ENCODE results near the gene KIAA0753. TPM values are rescaled to one million over a fixed set of nuclear protein-coding genes. Genes with fewer than 3 reads are reported as not detected.

The KIAA0753 gene
- total and polyA plus RNA-seq, 7 donors: 3.6 to 18.3 (median 14.1) TPM

- H3K27me3 ChIP-seq: peaks cover 0 to 14% (median 0%) of the 10 kb centered on the region in 3 donors
- no peaks in the 10 kb centered on the region for H3K36me3 ChIP-seq
- 1 to 2% methylated on average over 122 of the region's 122 CpGs for WGBS, 2 donors
- H3K27ac ChIP-seq: peak within 1 kb of the TSS; percentile 81 to 86 (median 83)
- peak within 1 kb of the TSS; percentile 62 to 92 (median 70) for H3K4me3 ChIP-seq
- intact Hi-C loops (cut with DNase I): loop anchor here (5.0 kb wide), 2 partner anchors 84 to 96 kb away; partner anchors contain the start of genes C17orf100 and MED31
- no peak for DNase-seq
- TF ChIP-seq POLR2AphosphoS5 (IDR thresholded peaks at IDR 0.05) (no peak), CTCF (IDR thresholded peaks at IDR 0.05) (no peak), POLR2A (IDR thresholded peaks at IDR 0.05) (no peak), EP300 (IDR thresholded peaks at IDR 0.05) (no peak)
- no peaks in the 10 kb centered on the region for H3K9me3 ChIP-seq
- peaks cover 0 to 47% (median 31%) of the 10 kb centered on the region in 4 donors for H3K4me1 ChIP-seq
Observed at GRCh38 chr17:6556121-6557039, 84.1 kb downstream of the KIAA0753 start, which contains the start of gene PITPNM3. Gene PITPNM3 (minus strand): TSS chr17:6556555. CDS start chr17:6556406, 149 bp downstream.

GRCh38 chr17:6555331-6556120 lies 85.0 kb downstream of the KIAA0753 start:
- Histone ChIP-seq H3K9me3 (no peaks in the 10 kb centered on the region), H3K27ac (peak overlapping the region; percentile 81 to 86 (median 83)), H3K4me3 (peak overlapping the region; percentile 62 to 92 (median 70)), H3K4me1 (peaks cover 0 to 49% (median 31%) of the 10 kb centered on the region in 4 donors), H3K27me3 (peaks cover 0 to 14% (median 0%) of the 10 kb centered on the region in 3 donors), H3K36me3 (no peaks in the 10 kb centered on the region)
- intact Hi-C loops (cut with DNase I): loop anchor here (2.0 to 5.0 kb wide), 3 partner anchors 49 to 97 kb away; partner anchors contain the start of genes C17orf100 and MED31
- TF ChIP-seq EP300 (IDR thresholded peaks at IDR 0.05): no peak
- peak in 2 of 4 donors; percentile 15 to 18 for TF ChIP-seq POLR2AphosphoS5 (IDR thresholded peaks at IDR 0.05)
- no peak for DNase-seq
- 1 to 2% methylated on average over 56 of the region's 56 CpGs for WGBS, 2 donors

GRCh38 chr17:6554871-6555330 lies 85.6 kb downstream of the KIAA0753 start:
- Histone ChIP-seq H3K27ac (peak overlapping the region; percentile 81 to 86 (median 83)), H3K27me3 (peaks cover 0 to 14% (median 0%) of the 10 kb centered on the region in 3 donors), H3K36me3 (no peaks in the 10 kb centered on the region), H3K9me3 (no peaks in the 10 kb centered on the region), H3K4me1 (peaks cover 0 to 51% (median 31%) of the 10 kb centered on the region in 4 donors), H3K4me3 (peak overlapping the region; percentile 62 to 92 (median 70))
- DNase-seq: no peak
- TF ChIP-seq POLR2AphosphoS5 (IDR thresholded peaks at IDR 0.05): no peak
- no peak for TF ChIP-seq CTCF (IDR thresholded peaks at IDR 0.05)
- no peak for TF ChIP-seq EP300 (IDR thresholded peaks at IDR 0.05)
- TF ChIP-seq POLR2A (IDR thresholded peaks at IDR 0.05): no peak
- intact Hi-C loops (cut with DNase I): loop anchor here (2.0 to 5.0 kb wide), 3 partner anchors 48 to 97 kb away; partner anchors contain the start of genes C17orf100 and MED31
- WGBS, 2 donors: 5 to 24% methylated on average over 12 of the region's 12 CpGs

GRCh38 chr17:6554342-6554741 lies 86.2 kb downstream of the KIAA0753 start:
- H3K9me3 ChIP-seq: no peaks in the 10 kb centered on the region
- H3K4me3 ChIP-seq: no peak overlapping the region
- H3K27ac ChIP-seq: peak overlapping the region; percentile 81 to 86 (median 83)
- no peaks in the 10 kb centered on the region for H3K36me3 ChIP-seq
- TF ChIP-seq EP300 (IDR thresholded peaks at IDR 0.05) (no peak), POLR2AphosphoS5 (IDR thresholded peaks at IDR 0.05) (no peak), POLR2A (IDR thresholded peaks at IDR 0.05) (no peak), CTCF (IDR thresholded peaks at IDR 0.05) (no peak)
- DNase-seq: no peak
- H3K4me1 ChIP-seq: peaks cover 0 to 57% (median 34%) of the 10 kb centered on the region in 4 donors
- intact Hi-C loops (cut with DNase I): loop anchor here (2.0 kb wide), 1 partner anchor 48 kb away; no protein-coding TSS in a partner anchor
- 75 to 80% methylated on average over 4 of the region's 4 CpGs for WGBS, 2 donors
- H3K27me3 ChIP-seq: peaks cover 0 to 14% (median 0%) of the 10 kb centered on the region in 3 donors

Data from sigmoid colon (tissue), 7 donors.